Upper lobe of left lung (tissue), 6 donors: ENCODE results near the gene PLEKHG4. TPM values are rescaled to one million over a fixed set of nuclear protein-coding genes. Genes with fewer than 3 reads are reported as not detected.

Experiments
- ATAC-seq, 2 donors: fragments of 200-7000 bp; cut with Tn5 transposase; one replicate each; pipeline ENCODE4 v1.9.1; 2022; ENCODE audit warnings: mild to moderate bottlenecking in 2 of 2, moderate library complexity in 2 of 2; ENCODE audit not compliant: low FRiP score in 2 of 2
- DNase-seq, 2 donors: peaks; one replicate each; pipeline ENCODE4 v3.0.0-alpha.2; 2019 to 2020
- H3K27ac ChIP-seq, 4 donors: fragments of 200-600 bp; sonication (generic); one replicate each; pipeline ENCODE4 v1.5.1; 2016 to 2019
- H3K27me3 ChIP-seq, 4 donors: fragments of 200-600 bp; sonication (generic); one replicate each; pipeline ENCODE4 v1.5.1; 2017 to 2019
- H3K36me3 ChIP-seq, 4 donors: fragments of 200-600 bp; sonication (generic); one replicate each; pipeline ENCODE4 v1.5.1; 2016 to 2019
- H3K4me1 ChIP-seq, 4 donors: fragments of 200-600 bp; sonication (generic); one replicate each; pipeline ENCODE4 v1.5.1; 2018 to 2019
- H3K4me3 ChIP-seq, 4 donors: fragments of 200-600 bp; sonication (generic); one replicate each; pipeline ENCODE4 v1.5.1; 2017 to 2019; ENCODE audit warnings: mild to moderate bottlenecking in 2 of 4, moderate library complexity in 1 of 4
- H3K9me3 ChIP-seq, 4 donors: fragments of 200-600 bp; sonication (generic); one replicate each; pipeline ENCODE4 v1.5.1; 2018 to 2019
- EP300 ChIP-seq, 4 donors: sonication (generic); formaldehyde crosslinking; IDR thresholded peaks; one replicate each; pipeline ENCODE4 v1.5.1; 2017; ENCODE audit warnings: antibody characterized with exemption in 4 of 4, control low read depth in 2 of 4
- POLR2A ChIP-seq, 4 donors: fragments of 450-650 bp; IDR thresholded peaks; one replicate each; pipeline ENCODE4 v1.5.1; 2016 to 2017; ENCODE audit warnings: antibody characterized with exemption in 4 of 4, mild to moderate bottlenecking in 2 of 4
- POLR2AphosphoS5 ChIP-seq, 2 donors: sonication (generic); formaldehyde crosslinking; IDR thresholded peaks; one replicate each; pipeline ENCODE4 v1.5.1; 2017; ENCODE audit warnings: antibody characterized with exemption in 2 of 2
- WGBS, 2 donors: methylation state at CpG; one replicate each; pipeline ENCODE4 v1.1.5; 2017 to 2018; 5-methylcytosine and 5-hydroxymethylcytosine counted together
- total RNA-seq, 6 donors: library from RNA; depleted of rRNA in 4 of 6; stranded (reverse); fragments of >200 nt in 4 of 6; gene quantifications; one replicate each; pipeline versions ENCODE4 v1.1.0 to v1.2.1, GENCODE V29; 2016 to 2021
- TF ChIP-seq, protein P1 (sequence below), 6 experiments: fragments of 450-650 bp in 4 of 6; fragments of 200-600 bp in 2 of 6; sonication (generic) in 2 of 6; IDR thresholded peaks; one replicate each; pipeline ENCODE4 v1.5.1; 2016 to 2019; ENCODE audit warnings: antibody characterized with exemption in 6 of 6
- donor health status: DM: no; HTN: no; CAD: no; lungs with moderate emphysema.
- donor health status: DM: no; HTN: yes; CAD: no; lungs with severe emphysema.

Gene PLEKHG4
- total RNA-seq, 6 donors from 2014 or later, result 13.4 to 39.8 (median 16.5) TPM

DNA sequence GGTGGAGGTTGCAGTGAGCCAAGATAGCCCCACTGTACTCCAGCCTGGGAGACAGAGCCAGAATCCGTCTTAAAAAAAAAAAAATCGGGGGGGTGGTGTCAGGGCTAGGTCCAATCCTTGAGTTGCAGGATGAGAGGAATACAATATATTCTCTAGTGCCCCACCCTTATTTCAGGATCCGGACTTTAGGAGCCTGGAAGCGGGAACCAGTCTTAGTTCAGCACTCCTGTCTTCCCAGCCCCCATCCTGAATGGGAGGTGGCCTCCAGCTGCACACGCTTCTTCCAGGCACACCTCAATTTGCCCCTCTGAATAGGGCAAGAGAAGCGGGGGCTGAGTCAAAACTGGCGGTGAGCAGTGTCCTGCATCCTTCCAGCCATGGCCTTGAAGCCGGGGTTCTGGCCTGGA lies 33.7 kb upstream of the PLEKHG4 start:
- no peak for TF ChIP-seq EP300 (IDR thresholded peaks at IDR 0.05)
- no peak for TF ChIP-seq POLR2A (IDR thresholded peaks at IDR 0.05)
- no peak for TF ChIP-seq POLR2AphosphoS5 (IDR thresholded peaks at IDR 0.05)
- TF ChIP-seq, protein P1, sequence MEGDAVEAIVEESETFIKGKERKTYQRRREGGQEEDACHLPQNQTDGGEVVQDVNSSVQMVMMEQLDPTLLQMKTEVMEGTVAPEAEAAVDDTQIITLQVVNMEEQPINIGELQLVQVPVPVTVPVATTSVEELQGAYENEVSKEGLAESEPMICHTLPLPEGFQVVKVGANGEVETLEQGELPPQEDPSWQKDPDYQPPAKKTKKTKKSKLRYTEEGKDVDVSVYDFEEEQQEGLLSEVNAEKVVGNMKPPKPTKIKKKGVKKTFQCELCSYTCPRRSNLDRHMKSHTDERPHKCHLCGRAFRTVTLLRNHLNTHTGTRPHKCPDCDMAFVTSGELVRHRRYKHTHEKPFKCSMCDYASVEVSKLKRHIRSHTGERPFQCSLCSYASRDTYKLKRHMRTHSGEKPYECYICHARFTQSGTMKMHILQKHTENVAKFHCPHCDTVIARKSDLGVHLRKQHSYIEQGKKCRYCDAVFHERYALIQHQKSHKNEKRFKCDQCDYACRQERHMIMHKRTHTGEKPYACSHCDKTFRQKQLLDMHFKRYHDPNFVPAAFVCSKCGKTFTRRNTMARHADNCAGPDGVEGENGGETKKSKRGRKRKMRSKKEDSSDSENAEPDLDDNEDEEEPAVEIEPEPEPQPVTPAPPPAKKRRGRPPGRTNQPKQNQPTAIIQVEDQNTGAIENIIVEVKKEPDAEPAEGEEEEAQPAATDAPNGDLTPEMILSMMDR (IDR thresholded peaks at IDR 0.05), result no peak
- peaks cover 0 to 6% (median 3%) of the 10 kb centered on the region in 4 donors for H3K27me3 ChIP-seq
- WGBS, 2 donors, result 16 to 23% methylated on average over 5 to 8 of the region's 8 CpGs
- H3K4me3 ChIP-seq, result peak overlapping the region; percentile 60 to 99 (median 94)
- peaks cover 68 to 75% (median 72%) of the 10 kb centered on the region in 4 donors for H3K4me1 ChIP-seq
- no peaks in the 10 kb centered on the region for H3K9me3 ChIP-seq
- DNase-seq, result no peak
- ATAC-seq, result no peak
- H3K36me3 ChIP-seq, result no peaks in the 10 kb centered on the region
- peak overlapping the region; percentile 93 to 96 (median 95) for H3K27ac ChIP-seq

DNA sequence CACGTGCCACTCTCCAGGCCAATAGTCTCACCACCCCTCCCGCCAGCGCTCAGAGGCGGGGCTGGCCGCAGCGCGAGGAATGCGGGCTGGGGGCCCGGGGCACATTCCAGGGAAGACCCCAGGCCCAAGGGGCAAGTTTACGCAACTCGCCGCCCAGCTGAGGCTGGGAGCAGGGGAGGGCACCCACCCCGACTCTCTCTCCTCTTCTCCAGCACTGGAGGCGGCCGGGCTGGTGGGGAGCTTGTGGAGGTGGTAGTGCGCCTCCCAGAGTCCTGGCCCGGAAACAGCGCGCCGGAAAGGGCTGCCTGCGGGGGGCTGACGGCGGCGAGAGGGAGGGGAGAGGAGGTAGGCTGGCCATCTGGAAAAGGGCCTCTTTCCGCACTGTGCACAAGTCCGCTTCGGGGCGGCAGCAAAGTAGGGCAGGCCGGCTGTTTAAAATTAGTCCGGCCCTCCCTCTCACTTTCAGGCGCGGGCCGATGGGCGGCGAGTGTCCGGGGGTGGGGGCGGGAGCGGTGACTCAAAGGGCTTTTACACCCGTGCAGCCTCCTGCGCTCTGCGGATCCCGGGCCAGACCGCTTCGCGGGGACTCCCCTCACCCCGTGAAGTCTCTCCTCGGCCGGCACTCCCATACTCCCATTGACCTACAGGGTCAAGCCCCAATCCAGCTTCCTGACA lies 33.1 kb upstream of the PLEKHG4 start:
- WGBS, 2 donors, result 0 to 4% methylated on average over 8 to 34 of the region's 48 CpGs
- TF ChIP-seq POLR2AphosphoS5 (IDR thresholded peaks at IDR 0.05) (peak; percentile 24 to 67), EP300 (IDR thresholded peaks at IDR 0.05) (no peak), POLR2A (IDR thresholded peaks at IDR 0.05) (peak in 2 of 4 donors; percentile 42 to 44)
- TF ChIP-seq, protein P1 (IDR thresholded peaks at IDR 0.05), result peak in 5 of 6 experiments; percentile 21 to 52 (median 33)
- DNase-seq, result peak; percentile 79 to 93
- peak; percentile 68 to 72 for ATAC-seq
- Histone ChIP-seq H3K36me3 (no peaks in the 10 kb centered on the region), H3K27me3 (peaks cover 0 to 6% (median 3%) of the 10 kb centered on the region in 4 donors), H3K9me3 (no peaks in the 10 kb centered on the region), H3K4me1 (peaks cover 63 to 71% (median 66%) of the 10 kb centered on the region in 4 donors), H3K27ac (peak overlapping the region; percentile 93 to 96 (median 95)), H3K4me3 (peak overlapping the region; percentile 60 to 99 (median 94))

DNA sequence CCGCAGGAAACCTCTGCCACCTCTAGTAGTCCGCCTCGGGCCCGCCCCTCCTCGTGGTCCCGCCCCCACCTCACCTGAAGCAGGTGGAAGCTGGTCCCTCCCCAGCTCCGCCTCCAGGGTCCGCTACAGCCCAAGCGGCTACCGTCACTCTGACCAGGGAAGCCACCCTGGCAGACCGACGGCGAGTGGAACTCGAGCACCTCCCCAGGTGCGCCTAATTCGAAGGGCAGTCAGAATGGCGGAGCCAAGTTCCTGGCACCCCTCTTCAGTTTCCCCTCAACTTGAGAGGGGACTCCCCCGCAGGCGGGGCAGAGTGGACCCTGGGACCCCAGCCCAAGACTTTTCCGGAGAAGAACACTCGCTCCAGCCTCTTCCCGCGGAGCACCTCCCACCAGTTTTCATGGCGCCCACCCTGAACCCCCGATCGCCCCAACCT lies 32.6 kb upstream of the PLEKHG4 start:
- Histone ChIP-seq H3K27ac (peak overlapping the region; percentile 93 to 96 (median 95)), H3K36me3 (no peaks in the 10 kb centered on the region), H3K27me3 (peaks cover 0 to 6% (median 3%) of the 10 kb centered on the region in 4 donors), H3K9me3 (no peaks in the 10 kb centered on the region), H3K4me1 (peaks cover 57 to 65% (median 61%) of the 10 kb centered on the region in 4 donors), H3K4me3 (peak overlapping the region; percentile 60 to 99 (median 94))
- no peak for TF ChIP-seq EP300 (IDR thresholded peaks at IDR 0.05)
- TF ChIP-seq, protein P1 (IDR thresholded peaks at IDR 0.05), result peak in 1 of 6 experiments; percentile 7
- TF ChIP-seq POLR2AphosphoS5 (IDR thresholded peaks at IDR 0.05), result peak in 1 of 2 donors; percentile 72
- no peak for TF ChIP-seq POLR2A (IDR thresholded peaks at IDR 0.05)
- 0 to 1% methylated on average over 11 to 25 of the region's 26 CpGs for WGBS, 2 donors
- peak; percentile 95 to 96 for DNase-seq
- ATAC-seq, result peak; percentile 22 to 87

DNA sequence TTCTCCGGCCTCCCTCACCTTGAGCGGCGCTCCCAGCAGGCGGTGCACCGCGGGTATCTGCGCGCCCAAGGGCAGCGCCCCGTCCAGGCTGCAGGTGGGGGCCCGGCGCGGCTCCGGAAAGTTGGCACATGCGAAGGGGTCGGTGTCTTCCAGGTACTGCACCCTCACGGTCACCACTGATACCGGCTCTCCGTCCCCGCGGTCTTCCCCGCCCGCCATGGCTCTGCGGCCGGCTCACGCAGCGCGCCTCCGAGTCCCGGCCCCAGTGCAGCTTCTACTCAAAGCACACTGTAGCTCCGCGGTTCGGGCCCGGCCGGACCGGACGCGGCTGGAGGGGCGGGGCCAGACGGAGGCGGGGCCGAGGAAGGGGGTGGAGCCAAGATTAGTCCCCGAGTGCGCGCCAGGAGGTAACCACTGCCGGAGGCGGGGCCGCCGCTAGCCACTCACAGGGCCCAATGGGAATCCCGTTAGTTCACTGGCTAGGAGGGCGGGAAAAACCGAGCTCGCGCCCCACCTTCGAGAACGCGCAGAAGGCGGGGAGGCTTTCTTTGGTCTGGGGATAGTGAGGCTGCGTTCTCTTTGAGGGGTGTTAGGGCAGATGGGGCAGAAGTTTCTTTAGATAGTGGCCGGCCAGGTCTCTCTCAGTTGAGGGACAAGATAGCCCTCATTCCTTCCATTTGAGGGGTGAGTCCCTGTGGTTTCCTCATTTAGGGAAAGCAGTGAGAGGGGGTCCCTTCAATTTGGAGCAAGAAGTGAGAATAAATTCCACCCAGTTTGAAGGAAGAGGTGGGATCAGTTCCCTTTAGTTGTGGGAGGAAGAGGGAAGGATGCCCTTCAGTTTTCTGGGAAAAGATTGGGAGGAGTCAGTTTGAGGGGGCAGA lies 31.9 kb upstream of the PLEKHG4 start, which contains the start of gene FHOD1:
Gene FHOD1, minus strand, starts transcription at position 290 of the 881 bp plus-strand sequence. Its CDS starts 71 bp downstream, at position 219.
- peak in 2 of 4 donors; percentile 81 to 92 for TF ChIP-seq POLR2A (IDR thresholded peaks at IDR 0.05)
- TF ChIP-seq POLR2AphosphoS5 (IDR thresholded peaks at IDR 0.05), result peak; percentile 81 to 92
- TF ChIP-seq EP300 (IDR thresholded peaks at IDR 0.05), result no peak
- TF ChIP-seq, protein P1 (IDR thresholded peaks at IDR 0.05), result peak in 2 of 6 experiments; percentile 13 to 33
- Histone ChIP-seq H3K27me3 (peaks cover 0 to 6% (median 3%) of the 10 kb centered on the region in 4 donors), H3K27ac (peak within 1 kb of the TSS; percentile 93 to 96 (median 95)), H3K4me3 (peak within 1 kb of the TSS; percentile 60 to 99 (median 94)), H3K36me3 (no peaks in the 10 kb centered on the region), H3K9me3 (no peaks in the 10 kb centered on the region), H3K4me1 (peaks cover 51 to 58% (median 54%) of the 10 kb centered on the region in 4 donors)
- DNase-seq (peak; percentile 99 to 100), ATAC-seq (peak; percentile 92 to 94)
- WGBS, 2 donors, result 0% methylated on average over 3 to 33 of the region's 60 CpGs
